ENCODE data around the gene PEX11G.
"Not testable (repeated sequence)": the region's sequence is repeated elsewhere in the genome, so short reads cannot be mapped to it uniquely, and the experiment has no call there.

Gene PEX11G

GRCh38 chr19:7461841-7462629 lies 26.8 kb downstream of the PEX11G start:
- DNase-seq, result no peak

- DNase-seq, result no peak
Observed at GRCh38 chr19:7460562-7460966, 28.3 kb downstream of the PEX11G start.

GRCh38 chr19:7459773-7460172 lies 29.1 kb downstream of the PEX11G start:
- no peak for DNase-seq

GRCh38 chr19:7458675-7459074 lies 30.2 kb downstream of the PEX11G start:
- no peak for DNase-seq

- DNase-seq, result no peak
Observed at GRCh38 chr19:7456964-7457541, 31.8 kb downstream of the PEX11G start.

- no peak for DNase-seq
Observed at GRCh38 chr19:7455600-7456296, 33.1 kb downstream of the PEX11G start.

- DNase-seq, result no peak
Observed at GRCh38 chr19:7454998-7455397, 33.8 kb downstream of the PEX11G start.

- DNase-seq, result no peak
Observed at GRCh38 chr19:7450243-7451223, 38.3 kb downstream of the PEX11G start.

- not testable (repeated sequence) for DNase-seq
Observed at GRCh38 chr19:7449391-7450070, 39.3 kb downstream of the PEX11G start.

GRCh38 chr19:7447648-7448047 lies 41.2 kb downstream of the PEX11G start:
- DNase-seq, result no peak

- DNase-seq, result no peak
Observed at GRCh38 chr19:7445104-7445503, 43.7 kb downstream of the PEX11G start.

GRCh38 chr19:7444042-7444441 lies 44.8 kb downstream of the PEX11G start:
- no peak for DNase-seq

- no peak for DNase-seq
Observed at GRCh38 chr19:7442423-7442822, 46.4 kb downstream of the PEX11G start.

- no peak for DNase-seq
Observed at GRCh38 chr19:7441468-7442146, 47.2 kb downstream of the PEX11G start.

- DNase-seq, result no peak
Observed at GRCh38 chr19:7440188-7440975, 48.5 kb downstream of the PEX11G start.

- DNase-seq, result no peak
Observed at GRCh38 chr19:7435586-7435985, 53.2 kb downstream of the PEX11G start.

GRCh38 chr19:7434391-7434790 lies 54.4 kb downstream of the PEX11G start:
- no peak for DNase-seq

GRCh38 chr19:7433456-7433855 lies 55.4 kb downstream of the PEX11G start:
- not testable (repeated sequence) for DNase-seq

GRCh38 chr19:7429638-7430282 lies 59.1 kb downstream of the PEX11G start:
- DNase-seq, result no peak

GRCh38 chr19:7428651-7429113 lies 60.2 kb downstream of the PEX11G start:
- no peak for DNase-seq

All from activated naive CD4-positive, alpha-beta T cell treated with anti-CD3 and anti-CD28 coated beads, Interleukin-2, amount 50 U/mL, for 16 hours (primary cell).